Kidney epithelial cell (primary cell): ENCODE data around the gene AGBL3. TPM values are rescaled to one million over a fixed set of nuclear protein-coding genes. Genes with fewer than 3 reads are reported as not detected.

Experiments used
- DNase-seq: peaks from one replicate; pipeline ENCODE4 v3.0.0-alpha.2; 2010; ENCODE audit warnings: low read depth
- H3K27me3 ChIP-seq: 2 replicates; pipeline ENCODE4 v1.6.0; 2011; ENCODE audit warnings: low read length; ENCODE audit not compliant: control insufficient read depth, insufficient read depth
- H3K36me3 ChIP-seq: 2 replicates; pipeline ENCODE4 v1.5.1; 2011; ENCODE audit warnings: low read length; ENCODE audit not compliant: control insufficient read depth, insufficient read depth
- H3K4me3 ChIP-seq: 2 replicates; pipeline ENCODE4 v1.5.1; 2011; ENCODE audit warnings: low read depth, mild to moderate bottlenecking, control low read depth, low read length
- CTCF ChIP-seq: IDR thresholded peaks from 2 replicates; pipeline ENCODE4 v1.5.1; 2011; ENCODE audit warnings: mild to moderate bottlenecking, moderate library complexity, low read length, control low read depth, inconsistent platforms; ENCODE audit not compliant: insufficient read depth, poor library complexity, severe bottlenecking
- total RNA-seq: library from RNA; depleted of rRNA; stranded (reverse); fragments of >200 nt; gene quantifications from 2 replicates; pipeline ENCODE4 v1.2.3, GENCODE V29; 2015

The AGBL3 gene
- total RNA-seq, 1 donor from 2014 or later, result 1.6 TPM

DNA sequence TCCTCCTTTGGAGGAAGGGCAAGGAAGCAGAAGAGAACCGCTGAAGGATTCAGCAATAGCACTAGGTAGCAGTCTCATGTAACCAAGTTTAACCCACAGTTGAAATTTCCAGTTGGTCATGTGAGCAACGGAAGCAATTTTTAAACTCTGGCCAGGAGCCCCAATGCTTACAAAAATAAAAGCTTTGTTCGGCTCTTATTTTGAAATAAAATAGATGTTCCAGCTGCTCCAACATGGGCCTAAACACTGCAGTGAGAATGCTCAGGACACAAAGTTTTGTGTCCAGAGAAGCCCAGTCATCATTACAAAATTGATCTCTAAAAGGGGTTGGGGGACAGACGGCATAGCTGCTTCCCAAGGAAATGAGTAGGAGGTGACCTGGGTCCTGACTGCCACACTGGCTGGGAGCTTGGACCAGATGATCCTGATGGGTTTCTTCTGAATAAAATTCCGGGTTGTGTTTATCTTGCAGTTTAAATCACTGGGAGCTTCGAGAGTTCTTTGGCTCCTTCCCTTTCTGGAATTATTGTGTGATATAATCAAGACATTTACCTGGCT, 161.1 kb downstream of the AGBL3 start:
- TF ChIP-seq CTCF, result no peak
- Histone ChIP-seq H3K36me3 (no peaks in the 10 kb centered on the region), H3K4me3 (peak overlapping the region; percentile 3), H3K27me3 (no peaks in the 10 kb centered on the region)
- DNase-seq, result no peak

DNA sequence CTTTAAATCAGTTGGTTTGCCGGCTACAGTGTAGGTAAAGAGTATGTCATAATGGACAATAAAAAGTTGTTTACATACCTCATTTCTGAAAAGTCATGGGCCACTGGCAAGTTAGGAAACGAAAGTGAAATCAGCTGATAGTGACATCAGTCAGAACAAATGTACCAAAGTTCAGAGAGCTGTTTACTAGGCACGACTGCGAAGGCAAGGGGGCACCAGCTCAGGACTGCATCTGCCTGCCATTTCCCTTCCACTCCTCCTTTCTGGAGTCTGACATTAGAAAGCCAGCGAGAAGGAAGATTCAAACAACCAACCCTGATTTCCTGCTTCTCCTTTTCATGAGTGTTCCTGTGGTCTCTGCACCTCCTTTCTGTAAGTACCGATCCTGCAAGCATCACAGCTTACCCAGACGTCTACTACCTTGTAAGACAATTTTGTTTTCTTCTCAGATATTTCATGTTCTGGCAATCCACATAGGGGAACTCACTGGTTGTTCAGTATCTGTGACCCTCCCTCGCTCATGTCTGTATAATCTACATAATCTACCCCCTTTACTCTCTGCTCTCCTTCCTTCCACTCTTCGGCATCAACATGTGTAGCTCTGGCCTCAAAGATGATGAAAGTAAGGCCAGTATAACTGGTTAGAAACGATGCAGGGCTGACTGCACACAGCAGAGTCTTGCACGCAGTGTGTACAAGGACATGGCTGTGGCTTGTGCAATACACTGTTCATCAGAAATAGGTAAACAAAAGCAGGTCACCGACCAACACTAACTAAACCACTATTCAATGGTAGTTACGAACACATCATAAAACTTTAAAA, 161.8 kb downstream of the AGBL3 start, which contains the start of gene TMEM140:
TSS of gene TMEM140 (plus strand) at position 174 of the 823 bp plus-strand sequence. CDS start 16,370 bp downstream, outside the sequence.
- no peaks in the 10 kb centered on the region for H3K36me3 ChIP-seq
- no peak for TF ChIP-seq CTCF
- no peaks in the 10 kb centered on the region for H3K27me3 ChIP-seq
- peak within 1 kb of the TSS; percentile 3 for H3K4me3 ChIP-seq
- no peak for DNase-seq

DNA sequence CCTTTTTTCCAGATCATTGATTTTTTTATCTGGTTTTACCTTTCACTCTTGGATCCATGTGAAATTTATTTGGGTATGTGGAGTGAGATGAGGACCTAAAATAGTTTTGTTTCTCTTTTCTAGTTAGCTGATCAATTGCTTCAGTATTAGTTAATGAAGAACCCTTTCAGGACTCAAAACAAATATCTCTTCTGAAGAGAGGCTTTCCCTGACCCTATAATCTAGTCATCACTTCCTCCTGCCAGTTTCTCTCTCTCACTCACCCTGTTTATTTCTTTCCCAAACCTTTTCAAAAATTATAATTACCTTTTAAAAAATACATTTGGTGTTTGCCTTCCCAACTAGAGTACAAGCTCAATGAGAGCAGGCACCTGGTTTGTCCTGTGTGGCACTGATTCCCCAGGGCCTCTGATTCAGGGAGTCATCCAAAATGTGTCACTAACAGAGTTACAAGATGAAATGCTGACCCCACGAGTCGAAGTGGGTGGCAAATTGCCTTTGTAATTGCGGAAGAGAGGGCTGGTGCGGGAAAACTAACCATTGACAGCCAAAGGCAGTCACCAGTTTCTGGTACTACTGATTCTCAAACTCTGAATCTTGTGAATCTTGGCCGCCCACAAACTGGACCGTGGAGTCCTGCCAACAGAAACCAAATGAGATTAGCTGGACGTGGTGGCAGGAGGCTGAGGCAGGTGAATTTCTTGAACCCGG, 163.9 kb downstream of the AGBL3 start:
- H3K36me3 ChIP-seq, result no peaks in the 10 kb centered on the region
- no peak overlapping the region for H3K4me3 ChIP-seq
- no peaks in the 10 kb centered on the region for H3K27me3 ChIP-seq
- DNase-seq, result no peak
- no peak for TF ChIP-seq CTCF

- Histone ChIP-seq H3K36me3 (no peaks in the 10 kb centered on the region), H3K4me3 (no peak overlapping the region), H3K27me3 (no peaks in the 10 kb centered on the region)
- TF ChIP-seq CTCF, result no peak
- no peak for DNase-seq
Observed at GRCh38 chr7:135151132-135151531, 164.8 kb downstream of the AGBL3 start.

GRCh38 chr7:135151533-135151932, 165.2 kb downstream of the AGBL3 start:
- Histone ChIP-seq H3K27me3 (no peaks in the 10 kb centered on the region), H3K36me3 (no peaks in the 10 kb centered on the region), H3K4me3 (no peak overlapping the region)
- no peak for TF ChIP-seq CTCF
- DNase-seq, result no peak
